BLaER1 treated with 17β-estradiol and CSF1 and Interleukin-3, amounts not matched to agents 10 nM and 100 nM (cell line): ENCODE measurements around the gene CREB3L2.

Experiments used
- H3K27ac ChIP-seq, 11 experiments: shearing (Covaris generic); formaldehyde crosslinking; 2 replicates each; pipeline ENCODE4 v1.8.1; 2022
- H3K27me3 ChIP-seq, 11 experiments: shearing (Covaris generic); formaldehyde crosslinking; 2 replicates each; pipeline ENCODE4 v1.8.1; 2022
- H3K36me3 ChIP-seq, 11 experiments: shearing (Covaris generic); formaldehyde crosslinking; 2 replicates each; pipeline ENCODE4 v1.8.1; 2022
- H3K4me1 ChIP-seq, 10 experiments: shearing (Covaris generic); formaldehyde crosslinking; 2 replicates each; pipeline ENCODE4 v1.8.1; 2022
- H3K4me2 ChIP-seq, 11 experiments: shearing (Covaris generic); formaldehyde crosslinking; 2 replicates each; pipeline ENCODE4 v1.8.1; 2022
- H3K4me3 ChIP-seq, 10 experiments: shearing (Covaris generic); formaldehyde crosslinking; 2 replicates each; pipeline ENCODE4 v1.8.1; 2022
- H3K9ac ChIP-seq, 11 experiments: shearing (Covaris generic); formaldehyde crosslinking; 2 replicates each; pipeline ENCODE4 v1.8.1; 2022
- H3K9me3 ChIP-seq, 11 experiments: shearing (Covaris generic); formaldehyde crosslinking; replicated peaks in 1 of 11; 2 replicates each; pipeline ENCODE4 v1.8.1; 2022
- H4K20me1 ChIP-seq, 11 experiments: shearing (Covaris generic); formaldehyde crosslinking; 2 replicates each; pipeline ENCODE4 v1.8.1; 2022
- Cebpa-rat ChIP-seq, 11 experiments: shearing (Covaris generic); IDR thresholded peaks; 2 replicates each; pipeline ENCODE4 v1.8.1; 2022

CREB3L2 gene

DNA sequence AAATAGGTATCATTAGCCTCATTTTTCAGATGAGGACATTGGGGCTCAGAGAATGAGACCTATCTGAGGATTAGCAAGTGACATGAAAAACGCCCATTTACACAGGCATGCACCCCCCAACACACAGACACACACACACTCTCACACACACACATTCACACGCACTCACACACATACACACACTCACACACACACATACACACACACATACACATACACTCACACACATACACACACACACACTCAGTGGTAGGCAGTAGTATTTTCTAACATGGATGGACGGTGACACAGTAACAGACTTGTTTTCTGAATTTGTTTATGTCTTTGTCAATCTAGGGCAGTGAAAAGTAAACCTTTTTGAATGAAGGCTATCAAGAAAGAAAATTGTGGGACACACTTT, 176.4 kb downstream of the CREB3L2 start:
- H3K4me1 ChIP-seq: peaks cover 12 to 40% (median 22%) of the 10 kb centered on the region in 10 experiments
- H3K4me3 ChIP-seq: no peak overlapping the region
- H3K27me3 ChIP-seq: no peaks in the 10 kb centered on the region
- H3K4me2 ChIP-seq: no peak overlapping the region
- H4K20me1 ChIP-seq: no peaks in the 10 kb centered on the region
- H3K27ac ChIP-seq: no peak overlapping the region
- H3K9me3 ChIP-seq: peaks cover 0 to 4% (median 0%) of the 10 kb centered on the region in 11 experiments; a peak in 2 of 22 replicates
- TF ChIP-seq Cebpa-rat (IDR thresholded peaks at IDR 0.05): no peak
- no peaks in the 10 kb centered on the region for H3K36me3 ChIP-seq
- H3K9ac ChIP-seq: no peak overlapping the region
